HG03439 (cell line): ENCODE measurements around the gene HIF3A.

Experiments used
- ATAC-seq: cut with Tn5 transposase; IDR thresholded peaks from one replicate; pipeline ENCODE4 v1.9.1; 2021; ENCODE audit warnings: mild to moderate bottlenecking, moderate library complexity; ENCODE audit not compliant: unreplicated experiment

Gene HIF3A

GRCh38 chr19:46324277-46324676, 27.4 kb downstream of the HIF3A start:
- no peak for ATAC-seq

GRCh38 chr19:46326608-46327007, 29.8 kb downstream of the HIF3A start:
- ATAC-seq, result no peak

- no peak for ATAC-seq
Measured at GRCh38 chr19:46328079-46328478, 31.2 kb downstream of the HIF3A start.

DNA sequence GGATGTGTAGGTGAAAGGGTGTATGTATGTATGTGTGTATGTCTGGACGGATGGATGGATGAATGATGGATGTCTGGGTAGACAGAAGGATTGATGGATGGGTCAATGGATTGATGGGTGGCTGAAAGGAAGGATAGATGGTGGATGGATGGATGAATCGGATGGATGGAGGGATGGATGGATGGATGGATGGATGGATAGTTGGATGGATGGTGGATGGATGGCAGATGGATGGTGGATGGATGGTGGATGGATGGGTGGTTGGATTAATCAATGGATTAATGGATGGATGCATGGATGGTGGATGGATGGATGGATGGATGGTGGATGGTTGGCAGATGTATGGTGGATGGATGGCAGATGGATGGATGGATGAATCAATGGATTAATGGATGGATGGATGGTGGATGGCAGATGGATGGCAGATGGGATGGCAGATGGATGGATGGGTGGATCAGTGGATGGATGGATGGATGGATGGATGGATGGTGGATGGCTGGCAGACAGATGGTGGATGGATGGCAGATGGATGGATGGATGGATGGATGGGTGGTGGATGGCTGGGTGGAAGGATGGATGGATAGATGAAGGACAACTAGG, 33.6 kb downstream of the HIF3A start:
- no peak for ATAC-seq

GRCh38 chr19:46337487-46337886, 40.6 kb downstream of the HIF3A start:
- ATAC-seq, result no peak

- no peak for ATAC-seq
Measured at GRCh38 chr19:46339446-46339845, 42.6 kb downstream of the HIF3A start.

DNA sequence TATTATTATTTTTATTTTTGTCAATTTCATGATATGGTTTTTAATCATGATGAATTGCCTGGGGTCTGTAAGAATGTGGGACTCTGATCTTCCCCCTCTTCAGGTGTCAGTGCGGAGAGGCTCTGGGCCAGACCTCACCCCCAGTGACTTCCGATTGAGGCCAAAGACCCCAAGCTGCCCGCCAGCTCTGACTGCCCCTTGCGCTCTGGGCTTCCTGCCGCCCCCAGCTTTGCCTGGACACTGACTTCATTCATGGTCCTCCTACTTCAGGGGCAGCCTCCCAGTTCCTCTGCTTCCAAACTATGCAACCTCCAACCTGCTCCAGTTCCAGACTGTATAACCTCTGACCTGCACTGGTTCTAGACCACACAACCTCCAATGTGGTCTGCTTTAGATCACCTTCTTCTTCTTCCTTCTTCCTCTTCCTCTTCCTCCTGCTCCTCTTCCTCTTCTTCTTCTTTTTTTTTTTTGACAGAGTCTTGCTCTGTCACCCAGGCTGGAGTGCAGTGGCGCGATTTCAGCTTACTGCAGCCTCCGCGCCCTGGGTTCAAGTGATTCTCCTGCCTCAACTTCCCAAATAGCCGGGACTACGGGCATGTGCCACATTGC, 43.3 kb downstream of the HIF3A start:
- ATAC-seq, result no peak

- ATAC-seq, result no peak
Measured at GRCh38 chr19:46341937-46342336, 45.1 kb downstream of the HIF3A start.

DNA sequence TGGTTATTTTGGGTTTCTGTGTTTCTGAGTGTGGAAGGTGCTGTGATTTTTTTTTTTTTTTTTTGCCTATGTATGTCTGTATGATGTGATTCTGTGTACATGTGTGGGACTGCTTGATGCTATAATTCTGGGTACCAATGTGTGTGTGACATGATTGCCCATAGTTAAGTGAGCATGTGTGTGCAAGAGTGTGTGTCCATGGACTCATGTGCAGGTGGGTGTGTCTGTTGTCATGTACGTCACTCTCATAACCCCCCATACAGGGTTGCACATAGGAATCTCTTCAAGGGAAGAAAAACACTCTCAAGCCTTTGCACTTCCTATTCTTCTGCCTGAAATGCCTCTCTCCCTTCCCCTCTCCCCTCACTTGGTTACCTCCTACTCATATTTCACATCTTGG, 47.5 kb downstream of the HIF3A start:
- ATAC-seq, result no peak

- no peak for ATAC-seq
Measured at GRCh38 chr19:46345157-46345556, 48.3 kb downstream of the HIF3A start.

DNA sequence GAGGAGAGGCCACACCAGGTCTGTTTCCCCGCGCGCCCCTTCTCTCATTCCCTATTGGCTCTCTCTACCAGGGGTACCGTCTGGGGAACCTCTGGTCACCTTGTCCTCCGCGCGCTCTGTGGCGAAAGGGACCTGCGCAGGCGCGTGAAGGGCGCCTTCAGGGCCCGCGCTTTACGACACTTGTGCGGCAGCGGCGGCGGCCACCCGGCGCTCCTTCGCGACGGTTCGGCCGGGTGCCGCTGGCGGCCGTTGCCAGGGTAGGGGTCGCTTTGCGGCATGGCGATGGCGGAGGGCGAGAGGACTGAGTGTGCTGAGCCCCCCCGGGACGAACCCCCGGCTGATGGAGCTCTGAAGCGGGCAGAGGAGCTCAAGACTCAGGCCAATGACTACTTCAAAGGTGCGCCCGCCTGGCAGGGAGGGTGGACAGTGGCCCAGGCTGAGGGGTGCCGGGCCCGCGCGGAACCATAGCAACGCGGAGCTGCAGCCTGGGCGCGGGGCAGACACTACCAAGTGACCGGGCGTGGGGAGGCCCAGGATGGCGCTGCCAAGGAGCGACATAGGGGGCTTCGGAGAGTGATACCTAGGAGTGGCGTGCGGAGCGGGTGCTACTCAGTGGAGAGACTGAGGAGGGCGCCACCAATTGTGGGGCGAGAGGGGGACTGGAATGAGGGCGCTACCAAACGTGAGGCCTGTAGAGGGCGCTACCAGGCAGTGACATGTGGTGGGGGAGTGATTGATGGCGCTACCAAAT, 50.2 kb downstream of the HIF3A start, which contains the start of gene PPP5C:
Gene PPP5C (plus strand): TSS at position 267 of the 751 bp plus-strand sequence. CDS start 10 bp downstream, at position 277.
- peak; percentile 57 for ATAC-seq

- no peak for ATAC-seq
Measured at GRCh38 chr19:46347572-46347883, 50.7 kb downstream of the HIF3A start.

GRCh38 chr19:46347985-46348384, 51.1 kb downstream of the HIF3A start:
- no peak for ATAC-seq

GRCh38 chr19:46349311-46349993, 52.6 kb downstream of the HIF3A start:
- ATAC-seq, result no peak

- ATAC-seq, result no peak
Measured at GRCh38 chr19:46350029-46350757, 53.4 kb downstream of the HIF3A start.

- ATAC-seq, result no peak
Measured at GRCh38 chr19:46350758-46351159, 53.9 kb downstream of the HIF3A start.

DNA sequence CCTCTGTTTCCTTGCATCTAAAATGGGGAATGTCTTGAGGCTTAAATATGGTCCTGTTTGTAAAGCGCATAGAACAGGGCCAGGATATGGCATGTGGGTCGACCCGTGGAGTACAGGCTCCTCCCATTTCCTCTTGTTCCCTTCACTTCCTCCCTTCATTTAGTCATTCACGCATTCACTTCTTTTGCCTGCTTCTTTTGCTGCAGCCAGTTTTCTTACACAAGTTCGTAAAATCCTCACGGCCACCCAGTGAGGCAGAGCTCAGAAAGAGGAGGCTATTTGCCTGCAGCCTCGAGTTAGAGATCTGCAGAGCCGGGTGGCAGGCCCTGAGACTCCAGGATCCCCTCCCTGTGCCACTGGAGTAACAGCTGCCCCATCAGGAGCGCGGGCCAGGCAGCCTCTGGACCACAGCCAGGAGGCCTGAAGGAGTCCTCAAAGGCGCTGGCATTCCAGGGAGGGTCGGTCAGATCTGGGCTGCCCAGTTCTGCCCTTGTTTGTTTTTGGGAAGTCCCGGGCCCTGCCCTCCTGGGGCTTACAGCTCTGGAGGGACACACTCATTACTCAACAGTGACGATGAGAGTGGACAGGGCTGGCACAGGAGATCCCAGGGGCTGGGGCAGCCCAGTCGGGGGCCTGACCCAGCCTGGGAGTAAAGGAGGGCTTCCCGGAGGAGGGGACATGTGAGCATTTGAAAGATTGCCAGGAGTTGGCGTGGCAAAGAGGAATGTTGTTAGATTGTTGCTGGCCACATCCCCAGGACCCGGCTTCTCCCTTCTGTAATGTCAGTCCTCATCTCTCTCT, 54.6 kb downstream of the HIF3A start:
- ATAC-seq, result no peak

DNA sequence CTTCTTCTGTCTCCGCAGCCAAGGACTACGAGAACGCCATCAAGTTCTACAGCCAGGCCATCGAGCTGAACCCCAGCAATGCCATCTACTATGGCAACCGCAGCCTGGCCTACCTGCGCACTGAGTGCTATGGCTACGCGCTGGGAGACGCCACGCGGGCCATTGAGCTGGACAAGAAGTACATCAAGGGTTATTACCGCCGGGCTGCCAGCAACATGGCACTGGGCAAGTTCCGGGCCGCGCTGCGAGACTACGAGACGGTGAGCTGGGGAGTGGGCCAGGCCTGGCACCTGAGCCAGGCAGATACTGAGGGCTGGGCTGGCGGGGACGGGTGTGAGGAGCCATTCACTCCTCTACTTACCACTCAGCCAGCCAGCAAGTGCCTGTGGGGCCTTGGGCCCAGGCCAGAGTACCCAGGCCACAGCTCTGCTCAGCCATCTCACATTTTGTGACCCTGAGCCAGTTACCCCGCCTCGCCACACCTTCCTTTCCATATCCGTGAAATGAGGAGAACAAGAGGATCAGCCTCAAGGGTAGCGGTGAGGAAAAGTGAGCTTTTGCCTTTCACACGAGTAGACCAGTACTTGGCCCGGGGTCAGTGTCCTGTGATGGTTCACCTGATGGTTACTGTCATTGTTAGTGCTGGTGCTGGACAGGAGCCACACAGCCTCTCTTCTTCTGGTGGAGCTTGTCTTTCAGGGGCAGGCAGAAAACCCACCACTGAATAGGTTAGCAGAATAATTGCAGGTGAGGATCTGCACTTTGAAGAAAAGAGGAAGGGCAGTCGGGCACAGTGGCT, 57.1 kb downstream of the HIF3A start:
- ATAC-seq, result no peak
